ENCODE data around the gene OR6C74.

DNA sequence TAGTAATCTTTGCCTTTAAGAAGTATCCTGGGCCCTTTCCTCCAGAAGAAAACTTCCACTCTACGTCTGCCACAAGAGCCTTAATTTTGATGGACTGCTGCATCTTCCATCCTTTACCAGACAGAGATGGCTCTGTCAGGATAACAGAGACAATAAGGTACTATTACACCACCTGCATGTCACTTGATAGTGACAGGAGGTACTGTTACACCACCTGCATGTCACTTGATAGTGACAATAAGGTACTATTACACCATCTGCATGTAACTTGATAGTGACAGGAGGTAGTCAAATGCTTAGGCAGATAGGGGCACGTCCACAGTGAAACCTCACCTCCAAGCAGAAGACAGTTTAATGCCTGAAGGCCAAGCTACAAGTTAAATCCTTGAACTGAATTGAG lies 13.9 kb downstream of the OR6C74 start:
- no peak for TF ChIP-seq SUZ12 (IDR thresholded peaks at IDR 0.05; ENCODE audit: extremely low read depth, insufficient read depth, insufficient read length)
- no peak for TF ChIP-seq ZNF274 (IDR thresholded peaks at IDR 0.05; ENCODE audit: low read depth, low read length)
- no peak for TF ChIP-seq YY1 (IDR thresholded peaks at IDR 0.05; ENCODE audit: insufficient read depth, insufficient read length)

Data from NT2/D1 (cell line).